HG03060 (cell line): ENCODE data around the gene C2CD4D.

Experiments
- ATAC-seq: cut with Tn5 transposase; IDR thresholded peaks from one replicate; pipeline ENCODE4 v1.9.1; 2021; ENCODE audit warnings: low read depth, moderate number of reproducible peaks; ENCODE audit not compliant: unreplicated experiment

The C2CD4D gene

GRCh38 chr1:151790940-151791651, 48.5 kb downstream of the C2CD4D start:
- no peak for ATAC-seq

- ATAC-seq = peak; percentile 89
These were observed 49.3 kb downstream of the C2CD4D start, which contains the start of gene TDRKH for GRCh38 chr1:151790071-151790939. Gene TDRKH (minus strand): TSS chr1:151790500. CDS start chr1:151783022, 7,478 bp downstream.
